Measurements from ENCODE around the gene CADM2.

CADM2 gene

DNA sequence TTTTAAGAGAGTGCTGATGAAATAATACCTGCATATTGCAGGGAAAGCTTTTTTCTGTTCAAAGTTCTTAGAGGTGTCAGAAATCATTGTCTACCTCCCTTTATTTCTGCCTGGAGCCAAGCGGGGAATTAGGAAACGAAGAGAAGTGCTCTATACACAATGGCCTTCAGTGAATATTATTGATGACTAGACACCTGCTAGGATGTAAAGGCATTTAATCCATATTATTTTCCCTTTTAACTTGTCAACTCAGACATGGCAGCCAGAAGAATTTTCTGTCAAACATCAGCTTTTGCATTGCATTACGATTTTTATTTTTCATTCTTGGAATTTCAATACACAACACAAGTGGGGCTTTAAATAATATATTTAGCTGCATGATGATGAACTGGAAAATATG lies 24.7 kb downstream of the CADM2 start:
- TF ChIP-seq, protein P1, sequence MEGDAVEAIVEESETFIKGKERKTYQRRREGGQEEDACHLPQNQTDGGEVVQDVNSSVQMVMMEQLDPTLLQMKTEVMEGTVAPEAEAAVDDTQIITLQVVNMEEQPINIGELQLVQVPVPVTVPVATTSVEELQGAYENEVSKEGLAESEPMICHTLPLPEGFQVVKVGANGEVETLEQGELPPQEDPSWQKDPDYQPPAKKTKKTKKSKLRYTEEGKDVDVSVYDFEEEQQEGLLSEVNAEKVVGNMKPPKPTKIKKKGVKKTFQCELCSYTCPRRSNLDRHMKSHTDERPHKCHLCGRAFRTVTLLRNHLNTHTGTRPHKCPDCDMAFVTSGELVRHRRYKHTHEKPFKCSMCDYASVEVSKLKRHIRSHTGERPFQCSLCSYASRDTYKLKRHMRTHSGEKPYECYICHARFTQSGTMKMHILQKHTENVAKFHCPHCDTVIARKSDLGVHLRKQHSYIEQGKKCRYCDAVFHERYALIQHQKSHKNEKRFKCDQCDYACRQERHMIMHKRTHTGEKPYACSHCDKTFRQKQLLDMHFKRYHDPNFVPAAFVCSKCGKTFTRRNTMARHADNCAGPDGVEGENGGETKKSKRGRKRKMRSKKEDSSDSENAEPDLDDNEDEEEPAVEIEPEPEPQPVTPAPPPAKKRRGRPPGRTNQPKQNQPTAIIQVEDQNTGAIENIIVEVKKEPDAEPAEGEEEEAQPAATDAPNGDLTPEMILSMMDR (IDR thresholded peaks at IDR 0.05; ENCODE audit: low read length, missing control alignments), result no peak

GRCh38 chr3:84984429-84984828 lies 25.6 kb downstream of the CADM2 start:
- H3K4me3 ChIP-seq (replicated peaks; ENCODE audit: low read depth, low read length), result no peak overlapping the region
- DNase-seq (ENCODE audit: low read depth), result no peak
- TF ChIP-seq, protein P1 (IDR thresholded peaks at IDR 0.05; ENCODE audit: low read length, missing control alignments), result no peak

More for the DNA sequence above, 24.7 kb downstream of the CADM2 start:
- no peak for DNase-seq (ENCODE audit: low read depth)
- H3K4me3 ChIP-seq (replicated peaks; ENCODE audit: low read depth, low read length), result no peak overlapping the region

DNA sequence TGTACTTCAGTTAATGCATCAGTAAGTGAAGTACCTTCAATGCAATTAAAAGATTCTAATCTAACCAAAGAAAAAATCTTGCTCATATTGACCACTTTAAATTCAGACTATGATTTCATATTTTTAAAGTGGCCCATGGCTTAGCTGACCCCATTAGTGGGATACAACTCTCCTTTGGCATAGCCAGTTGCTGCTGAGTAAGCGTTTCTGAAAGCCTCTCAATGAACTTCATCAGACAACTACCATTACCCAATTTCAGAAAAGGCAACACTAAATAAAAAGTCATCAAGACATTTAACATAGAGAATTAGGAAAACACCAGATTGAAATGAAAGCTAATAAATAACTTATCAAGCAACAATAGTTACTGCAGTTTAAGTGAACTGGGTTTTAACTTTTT lies 27.0 kb downstream of the CADM2 start:
- no peak overlapping the region for H3K4me3 ChIP-seq (replicated peaks; ENCODE audit: low read depth, low read length)
- TF ChIP-seq, protein P1 (IDR thresholded peaks at IDR 0.05; ENCODE audit: low read length, missing control alignments), result no peak
- DNase-seq (ENCODE audit: low read depth), result no peak

DNA sequence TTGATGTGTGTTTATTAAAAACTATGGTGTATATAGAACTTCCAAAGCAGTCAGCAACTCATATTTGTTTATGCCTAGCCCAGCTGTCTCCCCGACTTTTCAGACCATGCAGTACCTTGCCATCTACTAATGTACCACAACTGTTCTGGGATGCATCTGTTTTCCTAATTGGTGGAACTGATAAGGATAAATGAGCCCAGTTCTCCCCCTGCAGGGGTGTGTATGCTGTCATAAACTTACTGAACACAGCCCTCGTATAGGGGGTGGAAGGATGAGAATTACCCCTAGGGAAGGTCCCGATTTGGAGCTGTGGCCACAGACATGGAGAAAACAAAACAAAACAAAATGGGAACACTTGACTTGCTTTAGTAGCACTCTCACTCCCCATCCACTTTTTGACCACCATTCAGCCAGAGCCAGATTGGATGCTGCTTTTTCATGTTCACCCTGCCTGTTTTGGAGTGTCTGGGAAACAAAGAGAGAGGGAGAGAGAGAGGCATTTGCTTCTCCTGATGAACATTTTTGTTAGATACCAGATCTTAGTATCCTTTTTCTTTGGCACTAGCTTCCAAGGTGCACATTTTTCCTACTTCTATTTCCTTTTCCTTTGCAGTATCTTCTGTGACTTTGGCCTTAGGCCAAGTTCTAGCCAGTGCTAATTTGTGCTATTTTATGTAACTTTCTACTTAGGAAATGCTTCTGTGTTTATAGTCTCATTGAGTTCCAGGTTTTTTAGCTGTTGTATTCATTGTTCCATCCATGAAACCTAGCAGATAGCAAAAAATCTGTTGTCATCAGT lies 29.1 kb downstream of the CADM2 start:
- H3K4me3 ChIP-seq (replicated peaks; ENCODE audit: low read depth, low read length), result no peak overlapping the region
- TF ChIP-seq, protein P1 (IDR thresholded peaks at IDR 0.05; ENCODE audit: low read length, missing control alignments), result no peak
- no peak for DNase-seq (ENCODE audit: low read depth)

DNA sequence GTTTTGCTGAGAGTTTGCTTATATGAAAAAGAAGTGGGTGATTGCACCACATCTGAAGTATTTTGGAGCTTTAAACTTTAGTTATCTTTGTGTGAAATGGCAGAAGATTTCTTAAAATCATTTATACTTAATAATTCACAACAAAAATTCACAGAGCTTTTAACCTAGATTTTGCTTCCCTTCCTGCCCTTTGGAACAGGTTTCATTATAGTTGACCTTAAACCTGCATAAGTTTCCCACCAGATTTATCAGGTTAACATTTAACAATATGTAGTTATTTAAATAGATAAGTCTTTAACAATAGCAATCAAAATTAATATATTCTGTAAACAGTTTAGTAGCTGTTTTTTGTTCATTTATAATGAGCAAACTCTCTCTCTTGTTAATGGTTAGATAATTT lies 30.3 kb downstream of the CADM2 start:
- TF ChIP-seq, protein P1 (IDR thresholded peaks at IDR 0.05; ENCODE audit: low read length, missing control alignments), result no peak
- DNase-seq (ENCODE audit: low read depth), result no peak
- H3K4me3 ChIP-seq (replicated peaks; ENCODE audit: low read depth, low read length), result no peak overlapping the region

DNA sequence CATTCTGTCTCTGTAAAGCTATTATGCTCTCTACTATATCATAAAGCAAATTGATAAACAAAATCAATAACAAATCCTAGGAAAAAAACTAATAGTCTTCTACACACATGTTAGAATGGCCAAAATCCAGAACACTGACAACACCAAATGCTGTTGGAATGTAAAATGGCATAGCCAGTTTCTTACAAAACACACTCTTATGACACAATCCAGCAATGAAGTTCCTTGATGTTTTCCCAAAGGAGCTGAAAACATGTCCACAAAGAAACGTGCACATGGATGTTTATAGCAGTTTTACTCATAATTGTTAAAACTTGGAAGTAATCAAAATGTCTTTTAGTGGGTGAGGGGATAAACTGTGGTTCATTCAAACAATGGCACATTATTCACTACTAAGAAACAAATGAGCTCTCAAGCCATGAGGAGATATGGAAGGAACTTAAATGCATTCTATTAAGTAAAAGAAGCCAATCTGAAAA lies 32.7 kb downstream of the CADM2 start:
- DNase-seq (ENCODE audit: low read depth), result no peak
- H3K4me3 ChIP-seq (replicated peaks; ENCODE audit: low read depth, low read length), result no peak overlapping the region
- TF ChIP-seq, protein P1 (IDR thresholded peaks at IDR 0.05; ENCODE audit: low read length, missing control alignments), result no peak

GRCh38 chr3:84993956-84994355 lies 35.2 kb downstream of the CADM2 start:
- TF ChIP-seq, protein P1 (IDR thresholded peaks at IDR 0.05; ENCODE audit: low read length, missing control alignments), result no peak
- no peak overlapping the region for H3K4me3 ChIP-seq (replicated peaks; ENCODE audit: low read depth, low read length)
- no peak for DNase-seq (ENCODE audit: low read depth)

Data from fibroblast of pulmonary artery (primary cell).